GM21367 (cell line): Measurements from ENCODE around the gene MTARC2.
"Not testable (repeated sequence)": the region's sequence is repeated elsewhere in the genome, so short reads cannot be mapped to it uniquely, and the experiment has no call there.

Source experiments
- ATAC-seq: cut with Tn5 transposase; IDR thresholded peaks from one replicate; pipeline ENCODE4 v1.9.1; 2021; ENCODE audit not compliant: unreplicated experiment

MTARC2 gene

GRCh38 chr1:220730486-220730885, 17.6 kb upstream of the MTARC2 start:
- no peak for ATAC-seq

- ATAC-seq: no peak
Observed at GRCh38 chr1:220732137-220732536, 16.0 kb upstream of the MTARC2 start.

GRCh38 chr1:220732621-220733020, 15.5 kb upstream of the MTARC2 start:
- no peak for ATAC-seq

- ATAC-seq: peak; percentile 94
Observed at GRCh38 chr1:220733086-220733601, 15.0 kb upstream of the MTARC2 start.

- no peak for ATAC-seq
Observed at GRCh38 chr1:220734571-220735326, 13.4 kb upstream of the MTARC2 start.

- ATAC-seq: not testable (repeated sequence)
Observed at GRCh38 chr1:220736283-220736682, 11.8 kb upstream of the MTARC2 start.

- no peak for ATAC-seq
Observed at GRCh38 chr1:220741349-220741748, 6.8 kb upstream of the MTARC2 start.

- ATAC-seq: no peak
Observed at GRCh38 chr1:220741825-220742224, 6.3 kb upstream of the MTARC2 start.

- no peak for ATAC-seq
Observed at GRCh38 chr1:220742520-220742919, 5.6 kb upstream of the MTARC2 start.

- ATAC-seq: no peak
Observed at GRCh38 chr1:220746851-220747250, 1.3 kb upstream of the MTARC2 start.

GRCh38 chr1:220747437-220748088, 559 bp upstream of the MTARC2 start:
- ATAC-seq: peak; percentile 12

GRCh38 chr1:220748936-220749335, 814 bp downstream of the MTARC2 start:
- no peak for ATAC-seq

- ATAC-seq: no peak
Observed at GRCh38 chr1:220750131-220750515, 2.0 kb downstream of the MTARC2 start.

- ATAC-seq: no peak
Observed at GRCh38 chr1:220751111-220751510, 3.0 kb downstream of the MTARC2 start.

GRCh38 chr1:220754212-220754917, 6.2 kb downstream of the MTARC2 start:
- no peak for ATAC-seq

- ATAC-seq: no peak
Observed at GRCh38 chr1:220754918-220755295, 6.8 kb downstream of the MTARC2 start.

GRCh38 chr1:220755309-220755708, 7.2 kb downstream of the MTARC2 start:
- ATAC-seq: no peak

- ATAC-seq: no peak
Observed at GRCh38 chr1:220757441-220757840, 9.3 kb downstream of the MTARC2 start.

GRCh38 chr1:220759147-220759546, 11.0 kb downstream of the MTARC2 start:
- no peak for ATAC-seq

- no peak for ATAC-seq
Observed at GRCh38 chr1:220761688-220762427, 13.7 kb downstream of the MTARC2 start.

GRCh38 chr1:220764757-220765156, 16.6 kb downstream of the MTARC2 start:
- ATAC-seq: no peak
